ENCODE data around the gene ATCAY.

DNA sequence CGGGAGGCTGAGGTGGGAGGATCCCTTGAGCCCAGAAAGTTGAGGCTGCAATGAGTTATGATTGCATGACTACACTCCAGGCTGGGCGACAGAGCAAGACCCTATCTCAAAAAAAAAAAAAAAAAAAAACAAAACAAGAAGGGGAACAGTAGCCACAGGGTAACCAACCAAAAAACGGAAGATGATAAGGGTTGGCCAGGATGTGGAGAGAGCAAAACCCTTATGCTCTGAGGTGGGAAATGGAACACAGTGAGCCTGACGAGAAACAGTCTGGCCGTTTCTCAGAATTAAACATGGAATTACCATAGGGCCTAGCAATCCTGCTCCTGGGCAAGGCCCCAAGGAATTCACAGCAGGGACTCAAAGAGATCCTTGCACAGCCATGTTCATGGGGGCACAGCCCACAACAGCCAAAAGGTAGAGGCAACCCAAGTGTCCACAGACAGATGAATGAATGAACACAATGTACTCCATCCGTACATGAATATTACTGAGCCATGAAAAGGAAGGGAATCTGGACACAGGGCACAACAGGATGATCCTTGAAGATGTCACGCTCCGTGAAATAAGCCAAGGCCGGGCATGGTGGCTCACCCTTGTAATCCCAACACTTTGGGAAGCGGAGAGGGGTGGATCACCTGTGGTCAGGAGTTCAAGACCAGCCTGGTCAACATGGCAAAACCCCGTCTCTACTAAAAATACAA, 63.7 kb downstream of the ATCAY start:
- TF ChIP-seq, protein P1, sequence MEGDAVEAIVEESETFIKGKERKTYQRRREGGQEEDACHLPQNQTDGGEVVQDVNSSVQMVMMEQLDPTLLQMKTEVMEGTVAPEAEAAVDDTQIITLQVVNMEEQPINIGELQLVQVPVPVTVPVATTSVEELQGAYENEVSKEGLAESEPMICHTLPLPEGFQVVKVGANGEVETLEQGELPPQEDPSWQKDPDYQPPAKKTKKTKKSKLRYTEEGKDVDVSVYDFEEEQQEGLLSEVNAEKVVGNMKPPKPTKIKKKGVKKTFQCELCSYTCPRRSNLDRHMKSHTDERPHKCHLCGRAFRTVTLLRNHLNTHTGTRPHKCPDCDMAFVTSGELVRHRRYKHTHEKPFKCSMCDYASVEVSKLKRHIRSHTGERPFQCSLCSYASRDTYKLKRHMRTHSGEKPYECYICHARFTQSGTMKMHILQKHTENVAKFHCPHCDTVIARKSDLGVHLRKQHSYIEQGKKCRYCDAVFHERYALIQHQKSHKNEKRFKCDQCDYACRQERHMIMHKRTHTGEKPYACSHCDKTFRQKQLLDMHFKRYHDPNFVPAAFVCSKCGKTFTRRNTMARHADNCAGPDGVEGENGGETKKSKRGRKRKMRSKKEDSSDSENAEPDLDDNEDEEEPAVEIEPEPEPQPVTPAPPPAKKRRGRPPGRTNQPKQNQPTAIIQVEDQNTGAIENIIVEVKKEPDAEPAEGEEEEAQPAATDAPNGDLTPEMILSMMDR (IDR thresholded peaks at IDR 0.05 in 4 of 5, conservative IDR thresholded peaks at IDR 0.05 in 1 of 5) = no peak
- TF ChIP-seq POLR2A (IDR thresholded peaks at IDR 0.05) = no peak

Data from gastrocnemius medialis (tissue), 4 donors.